H1 (cell line): ENCODE results near the gene ZMIZ1. TPM values are rescaled to one million over a fixed set of nuclear protein-coding genes. Genes with fewer than 3 reads are reported as not detected.

Experiments used
- CTCF ChIA-PET: fragments of 300-600 bp; sonication (Branson Sonifier 250); formaldehyde crosslinking; loops from one replicate; lab custom pipeline; 2021; ENCODE audit not compliant: partially characterized antibody; lab: Charles Lee
- POLR2A ChIA-PET: fragments of 300-600 bp; sonication (Branson Sonifier 250); formaldehyde crosslinking; loops from one replicate; lab custom pipeline; 2021; ENCODE audit warnings: inconsistent platforms; ENCODE audit not compliant: partially characterized antibody; lab: Charles Lee
- DNase-seq, 2 experiments: peaks; one replicate each; pipeline versions ENCODE4 v3.0.0 to v3.0.0-alpha.2; 2010 to 2022; ENCODE audit warnings: low spot score in 2 of 2, low read depth in 1 of 2, mixed read lengths in 1 of 2
- FAIRE-seq: peaks from 2 replicates; lab custom pipeline; 2011; peaks lifted over from hg19 to GRCh38; lab: Jason Lieb, UNC
- H2AFZ ChIP-seq: 2 replicates; pipeline ENCODE4 v1.8.1; 2012; ENCODE audit warnings: low read length, inconsistent platforms
- H2AK5ac ChIP-seq: 2 replicates; pipeline ENCODE4 v1.6.1; 2013; ENCODE audit warnings: low read depth, low read length
- H2BK120ac ChIP-seq: replicated peaks from 2 replicates; pipeline ENCODE3; 2013; ENCODE audit warnings: low read depth, low read length, inconsistent platforms
- H2BK12ac ChIP-seq: 2 replicates; pipeline ENCODE4 v1.6.1; 2013; ENCODE audit warnings: low read depth, low read length
- H2BK15ac ChIP-seq: 2 replicates; pipeline ENCODE4 v1.6.1; 2013; ENCODE audit warnings: low read length
- H2BK20ac ChIP-seq: 2 replicates; pipeline ENCODE4 v1.6.1; 2013; ENCODE audit warnings: low read length
- H2BK5ac ChIP-seq: 2 replicates; pipeline ENCODE4 v1.6.1; 2013; ENCODE audit warnings: low read depth, low read length
- H3K14ac ChIP-seq: 2 replicates; pipeline ENCODE4 v1.6.1; 2013; ENCODE audit warnings: inconsistent platforms; ENCODE audit not compliant: insufficient read length
- H3K18ac ChIP-seq: 2 replicates; pipeline ENCODE4 v1.6.1; 2013; ENCODE audit warnings: low read length; ENCODE audit errors: extremely low read depth
- H3K23ac ChIP-seq: 2 replicates; pipeline ENCODE4 v1.6.1; 2013; ENCODE audit warnings: inconsistent platforms; ENCODE audit not compliant: insufficient read length
- H3K23me2 ChIP-seq: 2 replicates; pipeline ENCODE4 v1.6.1; 2013; ENCODE audit warnings: low read depth, low read length
- H3K27ac ChIP-seq: 2 replicates; pipeline ENCODE4 v1.6.1; 2011; ENCODE audit warnings: low read depth, low read length, inconsistent platforms
- H3K27me3 ChIP-seq, 4 experiments: replicated peaks in 1 of 4; 1 replicate in 1 of 4; 2 replicates in 3 of 4; pipeline versions ENCODE4 v1.6.1 to v1.8.1; 2011 to 2013; ENCODE audit warnings: low read length in 3 of 4, mild to moderate bottlenecking in 3 of 4, inconsistent platforms in 2 of 4, mixed read lengths in 2 of 4, moderate library complexity in 1 of 4; ENCODE audit not compliant: control insufficient read depth in 3 of 4, insufficient read depth in 3 of 4; ENCODE audit errors: extremely low read depth in 1 of 4
- H3K36me3 ChIP-seq, 4 experiments: 2 replicates each; pipeline versions ENCODE4 v1.6.1 to v1.8.1; 2011 to 2013; ENCODE audit warnings: mild to moderate bottlenecking in 4 of 4, low read length in 3 of 4, moderate library complexity in 2 of 4, control low read depth in 1 of 4, inconsistent platforms in 1 of 4; ENCODE audit not compliant: insufficient read depth in 4 of 4, control insufficient read depth in 2 of 4
- H3K4ac ChIP-seq: replicated peaks from 2 replicates; pipeline ENCODE3; 2013; ENCODE audit warnings: low read length, low read depth, mixed read lengths, inconsistent platforms; ENCODE audit not compliant: insufficient read length
- H3K4me1 ChIP-seq, 4 experiments: replicated peaks in 1 of 4; 1 replicate in 1 of 4; 2 replicates in 3 of 4; pipeline versions ENCODE4 v1.6.1 to v1.8.1; 2011 to 2013; ENCODE audit warnings: low read length in 3 of 4, inconsistent platforms in 2 of 4, mixed read lengths in 1 of 4; ENCODE audit not compliant: insufficient read depth in 4 of 4, control insufficient read depth in 3 of 4
- H3K4me2 ChIP-seq, 2 experiments: 2 replicates each; pipeline versions ENCODE4 v1.6.1 to v1.8.1; 2011 to 2013; ENCODE audit warnings: low read depth in 2 of 2, low read length in 2 of 2, control low read depth in 1 of 2, inconsistent platforms in 1 of 2, mild to moderate bottlenecking in 1 of 2; ENCODE audit not compliant: insufficient read depth in 1 of 2
- H3K4me3 ChIP-seq, 4 experiments: fragments of 200-600, 300-600 bp in 1 of 4; sonication (generic), shearing (Covaris generic), sonication (Bioruptor Twin) in 1 of 4; 2 replicates each; pipeline versions ENCODE4 v1.5.1 to v1.8.1; 2011 to 2016; ENCODE audit warnings: low read length in 4 of 4, low read depth in 3 of 4, control low read depth in 2 of 4, inconsistent platforms in 2 of 4, mild to moderate bottlenecking in 2 of 4, mixed read lengths in 1 of 4, moderate library complexity in 1 of 4; ENCODE audit not compliant: insufficient read depth in 2 of 4; ENCODE audit errors: extremely low read depth in 1 of 4
- H3K56ac ChIP-seq: replicated peaks from 2 replicates; pipeline ENCODE3; 2013; ENCODE audit warnings: low read depth, mild to moderate bottlenecking, mixed read lengths, low read length, inconsistent platforms; ENCODE audit not compliant: insufficient read length
- H3K79me1 ChIP-seq: 2 replicates; pipeline ENCODE4 v1.6.1; 2013; ENCODE audit warnings: low read depth, low read length, control low read depth
- H3K79me2 ChIP-seq, 2 experiments: 2 replicates each; pipeline versions ENCODE4 v1.6.1 to v1.8.1; 2012 to 2013; ENCODE audit warnings: low read length in 2 of 2, mild to moderate bottlenecking in 2 of 2, inconsistent platforms in 1 of 2; ENCODE audit not compliant: insufficient read depth in 2 of 2, control insufficient read depth in 1 of 2
- H3K9ac ChIP-seq, 4 experiments: replicated peaks in 1 of 4; 1 replicate in 1 of 4; 2 replicates in 3 of 4; pipeline versions ENCODE4 v1.6.1 to v1.8.1; 2011 to 2013; ENCODE audit warnings: low read depth in 3 of 4, low read length in 3 of 4, control low read depth in 2 of 4, mild to moderate bottlenecking in 2 of 4, moderate library complexity in 2 of 4, inconsistent platforms in 1 of 4; ENCODE audit errors: extremely low read depth in 1 of 4
- H3K9me3 ChIP-seq, 2 experiments: 2 replicates each; pipeline versions ENCODE4 v1.6.1 to v1.8.1; 2012 to 2013; ENCODE audit warnings: mild to moderate bottlenecking in 2 of 2, moderate library complexity in 2 of 2, control low read depth in 1 of 2, inconsistent platforms in 1 of 2, low read depth in 1 of 2, low read length in 1 of 2, mixed read lengths in 1 of 2; ENCODE audit not compliant: insufficient read depth in 2 of 2
- H4K20me1 ChIP-seq, 2 experiments: replicated peaks in 1 of 2; 2 replicates each; pipeline versions ENCODE3 to v1.8.1; 2011 to 2013; ENCODE audit warnings: inconsistent platforms in 2 of 2, low read length in 2 of 2, mild to moderate bottlenecking in 1 of 2; ENCODE audit not compliant: insufficient read depth in 2 of 2, control insufficient read depth in 1 of 2
- H4K5ac ChIP-seq: 2 replicates; pipeline ENCODE4 v1.6.1; 2013; ENCODE audit warnings: low read length, low read depth, mixed read lengths, inconsistent platforms; ENCODE audit not compliant: insufficient read length
- H4K8ac ChIP-seq: 2 replicates; pipeline ENCODE4 v1.8.0; 2013; ENCODE audit warnings: mild to moderate bottlenecking, moderate library complexity, low read length, inconsistent platforms; ENCODE audit not compliant: insufficient read depth; ENCODE audit errors: extremely low read depth
- H4K91ac ChIP-seq: replicated peaks from 2 replicates; pipeline ENCODE3; 2013; ENCODE audit warnings: low read length, mixed read lengths, inconsistent platforms; ENCODE audit not compliant: insufficient read length
- CTCF ChIP-seq, 3 experiments: IDR thresholded peaks; 1 replicate in 2 of 3; 2 replicates in 1 of 3; pipeline versions ENCODE4 v1.5.1 to v1.6.1; 2011; ENCODE audit warnings: low read length in 3 of 3, mild to moderate bottlenecking in 3 of 3, inconsistent platforms in 2 of 3, low read depth in 1 of 3, moderate library complexity in 1 of 3; ENCODE audit not compliant: insufficient read depth in 1 of 3; ENCODE audit errors: control extremely low read depth in 1 of 3
- E2F6 ChIP-seq: IDR thresholded peaks from 2 replicates; pipeline ENCODE4 v1.6.1; 2012; ENCODE audit warnings: inconsistent platforms
- HDAC2 ChIP-seq, 2 experiments: fragments of 300-600 bp in 1 of 2; sonication (generic) in 1 of 2; IDR thresholded peaks; 2 replicates each; pipeline ENCODE4 v1.6.1; 2011 to 2012; ENCODE audit warnings: low read depth in 2 of 2, low read length in 2 of 2, mild to moderate bottlenecking in 2 of 2, moderate library complexity in 2 of 2, borderline replicate concordance in 1 of 2, inconsistent platforms in 1 of 2
- RAD21 ChIP-seq, 2 experiments: IDR thresholded peaks in 1 of 2; conservative IDR thresholded peaks in 1 of 2; 2 replicates each; pipeline ENCODE4 v1.6.1; 2011; ENCODE audit warnings: low read depth in 2 of 2, low read length in 2 of 2, improper control_type of control experiment in 1 of 2, inconsistent platforms in 1 of 2, mild to moderate bottlenecking in 1 of 2, moderate library complexity in 1 of 2
- SIN3A ChIP-seq, 2 experiments: IDR thresholded peaks in 1 of 2; conservative IDR thresholded peaks in 1 of 2; 2 replicates each; pipeline ENCODE4 v1.6.1; 2011 to 2012; ENCODE audit warnings: low read length in 2 of 2, improper control_type of control experiment in 1 of 2, low read depth in 1 of 2, mild to moderate bottlenecking in 1 of 2
- WGBS, 2 experiments: shearing (Covaris generic) in 1 of 2; methylation state at CpG; one replicate each; pipeline versions ENCODE4 v1.1.6 to v1.1.7; 2013 to 2015; ENCODE audit warnings: low lambda C conversion rate in 2 of 2, mixed read lengths in 2 of 2, inconsistent platforms in 1 of 2, low coverage in 1 of 2, missing lambda C conversion rate in 1 of 2; ENCODE audit not compliant: insufficient replicate concordance in 2 of 2, insufficient coverage in 1 of 2, insufficient read length in 1 of 2; ENCODE audit errors: extremely low coverage in 1 of 2, missing lambda C conversion rate in 1 of 2; 5-methylcytosine and 5-hydroxymethylcytosine counted together
- polyA plus RNA-seq, 7 experiments: library from polyadenylated mRNA; depleted of rRNA in 3 of 7; stranded (reverse) in 5 of 7; unstranded in 2 of 7; fragments of >200 nt in 5 of 7; fragments of 200-250 nt in 2 of 7; gene quantifications; 1 replicate in 5 of 7; 2 replicates in 1 of 7; 4 replicates in 1 of 7; pipeline versions ENCODE4 v1.2.1 to v1.2.3, GENCODE V29; 2011 to 2013; ENCODE audit warnings: missing spikeins in 2 of 7, mixed read lengths in 2 of 7
- total RNA-seq: library from RNA; stranded (reverse); fragmentation: NEBNext Ultra II Directional; extraction: Animal tissue kit (Norgen Biotek cat#: 25700); gene quantifications from 2 replicates; pipeline ENCODE4 v1.2.1, GENCODE V29; 2021

The ZMIZ1 gene
- total and polyA plus RNA-seq, 2 of the 8 experiments (the other 6 are each of a cell fraction or from before 2014, with no cell fraction given) = 8.1 to 28.0 TPM

DNA sequence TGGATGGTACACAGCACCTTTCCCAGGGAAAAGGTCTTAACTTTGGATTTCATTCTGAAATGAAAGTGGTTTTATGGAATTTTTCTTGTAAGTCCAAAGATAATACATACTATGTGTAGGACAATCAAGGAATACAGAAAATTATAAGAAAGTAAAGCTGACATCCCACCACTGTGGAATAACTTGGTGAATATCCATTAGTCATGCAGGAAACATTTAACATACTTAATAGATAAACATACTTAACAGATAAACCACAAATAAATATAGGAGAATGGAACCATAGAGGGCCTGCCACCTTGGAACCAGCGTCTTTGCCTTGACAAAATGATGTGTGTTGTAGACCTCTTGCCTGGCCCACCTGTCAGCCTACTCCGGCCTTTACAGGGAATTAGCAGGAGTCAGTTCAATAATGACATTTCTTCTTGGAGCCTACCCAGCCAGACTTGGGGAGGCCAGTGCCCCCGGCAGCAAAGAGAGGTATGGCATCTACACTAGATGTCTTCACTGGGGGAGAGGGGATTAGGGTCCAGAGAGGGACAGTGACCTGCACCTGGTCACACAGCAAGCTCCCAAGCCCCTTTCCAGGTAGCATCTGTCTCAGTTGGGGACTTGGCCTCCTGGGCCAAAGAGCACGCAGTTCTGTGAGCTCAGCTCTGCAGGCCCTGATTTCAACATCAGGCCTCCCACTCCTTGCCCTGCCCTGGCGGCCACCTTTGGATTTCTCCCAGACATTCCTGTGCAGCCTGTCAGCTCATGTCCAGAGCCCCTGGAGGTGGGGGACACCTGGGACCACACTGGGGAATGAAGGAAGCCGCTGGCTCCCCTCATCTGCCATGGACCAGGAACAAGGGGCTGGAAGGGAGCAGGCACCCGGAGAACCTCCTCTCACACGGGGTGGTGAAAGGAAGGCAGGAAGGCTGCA is 165.9 kb downstream of the ZMIZ1 start:
- Histone ChIP-seq H3K4me2 (no peak overlapping the region), H3K23me2 (no peaks in the 10 kb centered on the region), H3K36me3 (no peaks in the 10 kb centered on the region), H3K79me2 (no peaks in the 10 kb centered on the region), H2BK120ac (no peak overlapping the region), H2BK20ac (no peak overlapping the region), H3K9ac (no peak overlapping the region), H2BK12ac (no peak overlapping the region), H3K9me3 (no peaks in the 10 kb centered on the region), H2AFZ (no peak overlapping the region), H3K4me1 (peaks cover 13 to 41% (median 24%) of the 10 kb centered on the region in 4 experiments), H3K56ac (no peak overlapping the region), H3K4me3 (no peak overlapping the region), H3K23ac (no peak overlapping the region), H3K27ac (no peak overlapping the region), H4K8ac (no peak overlapping the region), H3K14ac (no peak overlapping the region), H4K91ac (no peak overlapping the region), H3K27me3 (peaks cover 24 to 51% (median 47%) of the 10 kb centered on the region in 4 experiments), H3K18ac (no peak overlapping the region), H4K5ac (no peak overlapping the region), H3K79me1 (no peaks in the 10 kb centered on the region), H2BK5ac (no peak overlapping the region), H3K4ac (no peak overlapping the region), H4K20me1 (peaks cover 32 to 48% of the 10 kb centered on the region in 2 experiments), H2AK5ac (0 out of 2 replicates have a peak overlapping the region, but pooled peaks have one; percentile 15), H2BK15ac (no peak overlapping the region)
- ChIA-PET CTCF (interaction anchor here (1.5 kb wide), 1 partner anchor 39 kb away, joined by 3 read pairs; no protein-coding TSS in a partner anchor), POLR2A (no interaction called here)
- TF ChIP-seq CTCF (IDR thresholded peaks at IDR 0.05; ENCODE audit: control extremely low read depth in 1 of 3, insufficient read depth in 1 of 3, low read depth in 1 of 3, low read length in 3 of 3) (peak in 2 of 3 experiments; percentile 0 to 2; a peak in 2 of 4 replicates), E2F6 (no peak), SIN3A (conservative IDR thresholded peaks at IDR 0.05 in 1 of 2, IDR thresholded peaks at IDR 0.05 in 1 of 2; ENCODE audit: low read depth in 1 of 2, low read length in 2 of 2) (no peak), RAD21 (IDR thresholded peaks at IDR 0.05 in 1 of 2, conservative IDR thresholded peaks at IDR 0.05 in 1 of 2; ENCODE audit: low read depth in 2 of 2, low read length in 2 of 2) (no peak), HDAC2 (IDR thresholded peaks at IDR 0.05; ENCODE audit: borderline replicate concordance in 1 of 2, low read depth in 2 of 2, low read length in 2 of 2) (no peak)
- 90% methylated on average over 6 of the region's 8 CpGs; no CpG with 5 or more reads in 1 of the 2 experiments for WGBS, 2 experiments
- FAIRE-seq (no peak), DNase-seq (no peak)
